Adipocyte (in vitro differentiated cells): ENCODE data around the gene ALCAM.
"Not testable (repeated sequence)": the region's sequence is repeated elsewhere in the genome, so short reads cannot be mapped to it uniquely, and the experiment has no call there.

ENCODE experiments used
- DNase-seq: peaks from one replicate; pipeline ENCODE4 v3.0.0-alpha.2; 2015; ENCODE audit warnings: low read depth
- H3K27me3 ChIP-seq: replicated peaks from 2 replicates; pipeline ENCODE4 v1.7.0; 2013; ENCODE audit warnings: mild to moderate bottlenecking, low read length, moderate library complexity; ENCODE audit not compliant: control insufficient read depth, insufficient read depth
- H3K36me3 ChIP-seq: 2 replicates; pipeline ENCODE4 v1.7.0; 2013; ENCODE audit warnings: low read length, mild to moderate bottlenecking, moderate library complexity; ENCODE audit not compliant: control insufficient read depth, insufficient read depth, severe bottlenecking
- H3K4me1 ChIP-seq: 2 replicates; pipeline ENCODE4 v1.7.0; 2013; ENCODE audit warnings: mild to moderate bottlenecking, low read length, moderate library complexity; ENCODE audit not compliant: control insufficient read depth, insufficient read depth
- H3K4me3 ChIP-seq: 2 replicates; pipeline ENCODE4 v1.7.0; 2013; ENCODE audit warnings: mild to moderate bottlenecking, low read length, moderate library complexity
- H3K9ac ChIP-seq: 2 replicates; pipeline ENCODE4 v1.7.0; 2013; ENCODE audit warnings: mild to moderate bottlenecking, low read length, moderate library complexity
- H3K9me3 ChIP-seq: 2 replicates; pipeline ENCODE4 v1.7.0; 2013; ENCODE audit warnings: mild to moderate bottlenecking, low read length, moderate library complexity; ENCODE audit not compliant: control insufficient read depth

Gene ALCAM

DNA sequence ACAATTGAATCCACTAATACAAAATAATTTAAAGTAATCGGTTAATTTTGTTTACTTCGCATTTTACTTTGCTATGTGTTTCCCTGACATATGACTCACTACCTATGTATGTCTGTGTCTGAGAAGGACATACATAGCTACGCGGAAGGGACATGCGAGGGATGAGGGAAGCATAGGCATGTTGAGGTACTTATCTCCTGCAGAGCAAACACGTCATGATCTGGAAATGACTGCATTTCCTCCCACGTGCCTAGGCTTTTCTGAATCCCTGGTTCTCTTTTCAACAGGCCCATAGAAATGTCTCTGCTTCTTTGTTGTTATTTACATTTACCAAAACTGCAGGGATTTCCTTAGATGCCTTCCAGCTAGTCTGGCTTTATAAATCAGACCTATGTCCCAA, 27.5 kb downstream of the ALCAM start:
- no peak for DNase-seq
- Histone ChIP-seq H3K27me3 (no peaks in the 10 kb centered on the region), H3K36me3 (no peaks in the 10 kb centered on the region), H3K9ac (no peak overlapping the region), H3K4me3 (no peak overlapping the region), H3K4me1 (no peaks in the 10 kb centered on the region), H3K9me3 (peaks cover 21% of the 10 kb centered on the region)

DNA sequence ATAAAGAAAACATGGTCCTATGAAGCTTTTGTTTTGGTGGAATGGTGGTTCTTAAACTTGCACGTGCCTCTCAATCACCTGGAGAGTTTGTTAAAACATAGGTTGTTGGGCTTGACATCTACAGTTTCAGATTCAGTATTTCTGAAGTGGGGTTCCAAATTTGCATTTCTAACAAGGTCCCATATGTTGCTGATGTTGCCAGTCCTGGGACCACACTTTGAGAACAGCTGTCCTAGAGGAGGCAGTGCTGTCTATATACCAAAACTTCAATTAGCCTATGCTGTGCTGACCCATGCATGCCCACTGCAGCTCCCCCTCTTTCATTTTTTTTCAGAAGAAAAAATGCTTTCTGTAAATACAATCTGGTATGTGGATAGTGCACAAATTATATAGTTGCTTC, 31.3 kb downstream of the ALCAM start:
- Histone ChIP-seq H3K9ac (no peak overlapping the region), H3K9me3 (peaks cover 6% of the 10 kb centered on the region), H3K4me1 (no peaks in the 10 kb centered on the region), H3K4me3 (no peak overlapping the region), H3K36me3 (peaks cover 4% of the 10 kb centered on the region), H3K27me3 (no peaks in the 10 kb centered on the region)
- DNase-seq = no peak

GRCh38 chr3:105398437-105398836, 31.7 kb downstream of the ALCAM start:
- no peaks in the 10 kb centered on the region for H3K27me3 ChIP-seq
- H3K4me3 ChIP-seq = no peak overlapping the region
- H3K9me3 ChIP-seq = peaks cover 2% of the 10 kb centered on the region
- no peak overlapping the region for H3K9ac ChIP-seq
- no peak for DNase-seq
- H3K36me3 ChIP-seq = peaks cover 7% of the 10 kb centered on the region
- H3K4me1 ChIP-seq = no peaks in the 10 kb centered on the region

DNA sequence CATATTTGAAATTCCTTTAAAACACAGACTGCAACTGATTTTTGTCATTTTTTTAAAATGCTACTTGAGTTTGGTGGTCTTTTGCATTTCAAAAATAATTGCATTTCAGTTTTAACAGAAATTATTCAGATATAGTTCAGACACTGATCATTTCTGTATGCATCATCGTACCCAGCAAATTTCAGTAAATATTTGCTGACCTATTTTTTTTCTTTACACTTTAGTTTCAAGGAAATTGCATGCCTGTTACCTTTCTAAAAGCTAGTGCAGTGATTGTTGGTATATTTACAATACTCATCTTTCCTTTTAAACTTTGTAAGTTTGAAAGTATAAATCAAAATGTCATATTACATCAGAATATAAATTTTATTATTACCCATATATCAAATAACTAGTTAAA, 32.4 kb downstream of the ALCAM start:
- Histone ChIP-seq H3K4me1 (no peaks in the 10 kb centered on the region), H3K9ac (no peak overlapping the region), H3K27me3 (no peaks in the 10 kb centered on the region), H3K36me3 (peaks cover 13% of the 10 kb centered on the region), H3K9me3 (no peaks in the 10 kb centered on the region), H3K4me3 (no peak overlapping the region)
- DNase-seq = no peak

DNA sequence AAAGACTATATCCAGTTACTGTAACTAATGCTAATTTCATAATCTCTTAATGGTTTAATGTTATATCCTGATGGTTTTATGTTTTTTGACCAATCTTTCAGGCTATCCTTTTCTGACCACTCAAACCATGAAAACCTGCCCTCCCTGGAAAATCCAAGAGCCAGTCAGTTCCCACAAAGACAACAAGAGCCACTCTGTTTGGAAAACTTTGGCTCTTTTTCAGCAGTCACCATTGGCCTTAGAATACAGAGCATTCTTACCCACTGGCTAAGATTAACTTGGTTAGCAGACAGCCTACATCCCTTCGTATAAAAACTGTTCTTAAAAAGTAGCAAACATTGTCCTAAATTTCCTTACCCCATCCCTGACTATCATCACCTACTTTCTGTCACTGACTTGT, 32.9 kb downstream of the ALCAM start:
- Histone ChIP-seq H3K36me3 (peaks cover 13% of the 10 kb centered on the region), H3K9me3 (no peaks in the 10 kb centered on the region), H3K4me3 (no peak overlapping the region), H3K4me1 (no peaks in the 10 kb centered on the region), H3K9ac (no peak overlapping the region), H3K27me3 (no peaks in the 10 kb centered on the region)
- no peak for DNase-seq

- no peak for DNase-seq
- no peaks in the 10 kb centered on the region for H3K27me3 ChIP-seq
- H3K4me1 ChIP-seq = no peaks in the 10 kb centered on the region
- no peak overlapping the region for H3K9ac ChIP-seq
- no peaks in the 10 kb centered on the region for H3K9me3 ChIP-seq
- no peak overlapping the region for H3K4me3 ChIP-seq
- peaks cover 13% of the 10 kb centered on the region for H3K36me3 ChIP-seq
Measured at GRCh38 chr3:105401254-105401653, 34.5 kb downstream of the ALCAM start.

- Histone ChIP-seq H3K9me3 (no peaks in the 10 kb centered on the region), H3K4me3 (no peak overlapping the region), H3K27me3 (no peaks in the 10 kb centered on the region), H3K9ac (no peak overlapping the region), H3K36me3 (peaks cover 13% of the 10 kb centered on the region), H3K4me1 (no peaks in the 10 kb centered on the region)
- no peak for DNase-seq
Measured at GRCh38 chr3:105401691-105402149, 35.0 kb downstream of the ALCAM start.

DNA sequence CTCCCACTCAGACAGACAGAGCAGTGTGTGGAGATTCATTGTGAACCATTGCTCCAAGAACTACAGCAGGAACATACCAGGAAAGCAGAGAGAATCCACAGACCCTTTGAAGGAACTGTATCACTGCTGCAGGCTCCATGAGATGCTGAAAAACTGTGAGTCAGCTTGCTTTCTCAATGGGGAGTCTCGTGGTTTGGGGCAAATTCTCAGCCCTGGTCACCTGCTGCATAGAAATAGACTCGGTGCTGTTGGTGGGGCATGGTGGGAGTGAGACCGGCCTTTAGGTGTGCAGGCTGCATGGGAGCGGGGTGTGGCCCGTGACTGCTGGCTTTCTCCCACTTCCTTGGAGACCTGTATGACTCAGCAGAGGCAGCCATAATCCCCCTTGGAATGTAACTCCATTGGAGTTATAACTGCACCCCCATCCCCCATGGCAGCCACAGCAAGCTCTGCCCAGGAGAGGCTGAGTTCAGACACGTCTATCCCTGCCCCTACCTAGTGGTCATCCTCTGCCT, 35.6 kb downstream of the ALCAM start:
- DNase-seq = no peak
- Histone ChIP-seq H3K4me1 (no peaks in the 10 kb centered on the region), H3K36me3 (peaks cover 13% of the 10 kb centered on the region), H3K27me3 (no peaks in the 10 kb centered on the region), H3K4me3 (no peak overlapping the region), H3K9ac (no peak overlapping the region), H3K9me3 (no peaks in the 10 kb centered on the region)

GRCh38 chr3:105403034-105403433, 36.3 kb downstream of the ALCAM start:
- H3K9me3 ChIP-seq, H3K4me1 ChIP-seq, DNase-seq, H3K9ac ChIP-seq, H3K4me3 ChIP-seq, H3K27me3 ChIP-seq: not testable (repeated sequence)
- peaks cover 13% of the 10 kb centered on the region for H3K36me3 ChIP-seq

- H3K9me3 ChIP-seq = no peaks in the 10 kb centered on the region
- no peak overlapping the region for H3K9ac ChIP-seq
- no peak overlapping the region for H3K4me3 ChIP-seq
- no peak for DNase-seq
- H3K27me3 ChIP-seq = no peaks in the 10 kb centered on the region
- peaks cover 9% of the 10 kb centered on the region for H3K36me3 ChIP-seq
- H3K4me1 ChIP-seq = no peaks in the 10 kb centered on the region
Measured at GRCh38 chr3:105406268-105406667, 39.6 kb downstream of the ALCAM start.

DNA sequence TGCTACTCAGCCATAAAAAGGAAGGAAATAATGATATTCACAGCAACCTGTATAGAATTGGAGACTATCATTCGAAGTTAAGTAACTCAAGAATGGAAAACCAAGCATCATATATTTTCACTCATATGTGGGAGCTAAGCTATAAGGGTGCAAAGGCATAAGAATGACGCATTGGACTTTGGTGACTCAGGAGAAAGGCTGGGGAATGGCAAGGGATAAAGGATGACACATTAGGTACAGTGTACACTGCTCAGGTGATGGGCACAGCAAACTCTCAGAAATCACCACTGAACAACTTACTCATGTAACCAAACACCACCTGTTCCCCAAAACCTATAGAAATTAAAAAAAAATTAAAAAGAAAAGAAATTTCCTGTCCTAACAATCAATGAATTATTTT, 42.7 kb downstream of the ALCAM start:
- Histone ChIP-seq H3K36me3 (no peaks in the 10 kb centered on the region), H3K4me3 (no peak overlapping the region), H3K4me1 (no peaks in the 10 kb centered on the region), H3K9me3 (no peaks in the 10 kb centered on the region), H3K27me3 (no peaks in the 10 kb centered on the region), H3K9ac (no peak overlapping the region)
- no peak for DNase-seq

GRCh38 chr3:105413343-105413887, 46.7 kb downstream of the ALCAM start:
- no peak overlapping the region for H3K9ac ChIP-seq
- H3K4me1 ChIP-seq = no peaks in the 10 kb centered on the region
- H3K27me3 ChIP-seq = no peaks in the 10 kb centered on the region
- no peak overlapping the region for H3K4me3 ChIP-seq
- DNase-seq = no peak
- H3K36me3 ChIP-seq = no peaks in the 10 kb centered on the region
- no peaks in the 10 kb centered on the region for H3K9me3 ChIP-seq
